HEK293 (cell line): ENCODE results near the gene PRKAG2.
A peak's percentile ranks its signal among the peaks of the same experiment; 100 is the strongest.

ENCODE experiments used
- CTCF ChIA-PET: fragments of 350-600 bp; formaldehyde crosslinking; extraction: SDS; loops from one replicate; lab custom pipeline; 2021; ENCODE audit warnings: antibody characterized with exemption; lab: Yijun Ruan, JAX
- POLR2A ChIA-PET: fragments of 300-600 bp; formaldehyde crosslinking; extraction: SDS; loops from one replicate; lab custom pipeline; 2020; ENCODE audit warnings: antibody characterized with exemption, inconsistent platforms; lab: Yijun Ruan, JAX
- H3K27ac ChIP-seq: fragments of 200-500 bp; sonication (Bioruptor generic); 2 replicates; pipeline ENCODE4 v1.5.1; 2014; ENCODE audit warnings: low read depth, low read length, control low read depth, inconsistent platforms; ENCODE audit errors: extremely low read depth
- H3K36me3 ChIP-seq, 2 experiments: fragments of 200-500 bp in 1 of 2; sonication (Bioruptor generic) in 1 of 2; 1 replicate in 1 of 2; 2 replicates in 1 of 2; pipeline ENCODE4 v1.5.1; 2014 to 2017; ENCODE audit warnings: inconsistent platforms in 2 of 2, low read length in 2 of 2; ENCODE audit not compliant: control insufficient read depth in 2 of 2, insufficient read depth in 1 of 2
- H3K4me1 ChIP-seq: fragments of 200-500 bp; sonication (Bioruptor generic); 2 replicates; pipeline ENCODE4 v1.5.1; 2014; ENCODE audit warnings: mild to moderate bottlenecking, low read length, inconsistent platforms; ENCODE audit not compliant: control insufficient read depth, insufficient read depth
- H3K4me3 ChIP-seq: 2 replicates; pipeline ENCODE4 v1.5.1; 2011; ENCODE audit warnings: low read depth, mild to moderate bottlenecking, control low read depth, low read length, moderate library complexity
- H3K9me3 ChIP-seq: fragments of 200-500 bp; sonication (Bioruptor generic); 2 replicates; pipeline ENCODE4 v1.5.1; 2014; ENCODE audit warnings: low read depth, low read length, inconsistent platforms; ENCODE audit not compliant: control insufficient read depth, insufficient read depth
- BCL11A ChIP-seq: fragments of 450-650 bp; formaldehyde crosslinking; IDR thresholded peaks from 2 replicates; pipeline ENCODE4 v1.5.1; 2016; ENCODE audit warnings: low read depth, missing biosample characterization, missing genetic modification characterization
- BCL11B ChIP-seq: fragments of 450-650 bp; formaldehyde crosslinking; IDR thresholded peaks from 2 replicates; pipeline ENCODE4 v1.5.1; 2016; ENCODE audit warnings: low read depth, missing biosample characterization, missing genetic modification characterization
- GLIS1 ChIP-seq: fragments of 450-650 bp; formaldehyde crosslinking; IDR thresholded peaks from 2 replicates; pipeline ENCODE4 v1.5.1; 2016; ENCODE audit warnings: missing biosample characterization, missing genetic modification characterization
- KLF9 ChIP-seq: fragments of 450-650 bp; formaldehyde crosslinking; IDR thresholded peaks from 2 replicates; pipeline ENCODE4 v1.5.1; 2016; ENCODE audit warnings: missing biosample characterization, missing genetic modification characterization, low read depth
- RBAK ChIP-seq: fragments of 450-650 bp; formaldehyde crosslinking; IDR thresholded peaks from 2 replicates; pipeline ENCODE4 v1.5.1; 2016; ENCODE audit warnings: missing biosample characterization, missing genetic modification characterization
- SALL2 ChIP-seq: fragments of 450-650 bp; formaldehyde crosslinking; IDR thresholded peaks from 2 replicates; pipeline ENCODE4 v1.5.0; 2017; ENCODE audit warnings: missing biosample characterization, mild to moderate bottlenecking, missing genetic modification characterization, borderline replicate concordance
- SP2 ChIP-seq: fragments of 450-650 bp; formaldehyde crosslinking; IDR thresholded peaks from 2 replicates; pipeline ENCODE4 v1.5.1; 2016; ENCODE audit warnings: missing biosample characterization, missing genetic modification characterization
- ZFP3 ChIP-seq: fragments of 450-650 bp; formaldehyde crosslinking; IDR thresholded peaks from 2 replicates; pipeline ENCODE4 v1.5.1; 2016; ENCODE audit warnings: low read depth, missing biosample characterization, missing genetic modification characterization
- ZFP37 ChIP-seq: fragments of 450-650 bp; formaldehyde crosslinking; IDR thresholded peaks from 2 replicates; pipeline ENCODE4 v1.5.1; 2016; ENCODE audit warnings: missing biosample characterization, missing genetic modification characterization
- ZNF2 ChIP-seq: fragments of 450-650 bp; formaldehyde crosslinking; IDR thresholded peaks from 2 replicates; pipeline ENCODE4 v1.5.1; 2016; ENCODE audit warnings: missing biosample characterization, missing genetic modification characterization
- ZNF223 ChIP-seq: fragments of 450-650 bp; formaldehyde crosslinking; IDR thresholded peaks from 2 replicates; pipeline ENCODE4 v1.5.1; 2016; ENCODE audit warnings: missing biosample characterization, missing genetic modification characterization
- ZNF391 ChIP-seq: fragments of 450-650 bp; formaldehyde crosslinking; IDR thresholded peaks from 2 replicates; pipeline ENCODE4 v1.5.1; 2016; ENCODE audit warnings: low read depth, missing biosample characterization, missing genetic modification characterization, borderline replicate concordance
- ZNF404 ChIP-seq: fragments of 450-650 bp; formaldehyde crosslinking; IDR thresholded peaks from 2 replicates; pipeline ENCODE4 v1.5.1; 2017; ENCODE audit warnings: missing biosample characterization, missing genetic modification characterization
- ZNF423 ChIP-seq: fragments of 450-650 bp; formaldehyde crosslinking; IDR thresholded peaks from 2 replicates; pipeline ENCODE4 v1.5.1; 2016; ENCODE audit warnings: missing biosample characterization, missing genetic modification characterization
- ZNF571 ChIP-seq: fragments of 450-650 bp; formaldehyde crosslinking; IDR thresholded peaks from 2 replicates; pipeline ENCODE4 v1.5.0; 2017; ENCODE audit warnings: missing biosample characterization, missing genetic modification characterization
- ZNF600 ChIP-seq: fragments of 450-650 bp; formaldehyde crosslinking; IDR thresholded peaks from 2 replicates; pipeline ENCODE4 v1.5.1; 2016; ENCODE audit warnings: missing biosample characterization, missing genetic modification characterization
- ZNF639 ChIP-seq: fragments of 450-650 bp; formaldehyde crosslinking; IDR thresholded peaks from 2 replicates; pipeline ENCODE4 v1.5.1; 2016; ENCODE audit warnings: missing biosample characterization, missing genetic modification characterization
- ZNF658 ChIP-seq: fragments of 450-650 bp; formaldehyde crosslinking; IDR thresholded peaks from 2 replicates; pipeline ENCODE4; 2016; ENCODE audit warnings: missing biosample characterization, missing genetic modification characterization
- ZNF670 ChIP-seq: fragments of 450-650 bp; formaldehyde crosslinking; IDR thresholded peaks from 2 replicates; pipeline ENCODE4 v1.5.1; 2016; ENCODE audit warnings: missing biosample characterization, missing genetic modification characterization, low read depth
- ZNF707 ChIP-seq: fragments of 450-650 bp; formaldehyde crosslinking; IDR thresholded peaks from 2 replicates; pipeline ENCODE4 v1.5.1; 2016; ENCODE audit warnings: missing biosample characterization, missing genetic modification characterization
- ZNF76 ChIP-seq: fragments of 450-650 bp; formaldehyde crosslinking; IDR thresholded peaks from 2 replicates; pipeline ENCODE4; 2016; ENCODE audit warnings: low read depth, missing biosample characterization, missing genetic modification characterization, borderline replicate concordance
- ZNF830 ChIP-seq: fragments of 450-650 bp; IDR thresholded peaks from 2 replicates; pipeline ENCODE4 v1.5.0; 2018; ENCODE audit warnings: missing biosample characterization, missing genetic modification characterization, low read depth, mild to moderate bottlenecking, moderate library complexity
- ZSCAN30 ChIP-seq: fragments of 450-650 bp; IDR thresholded peaks from 2 replicates; pipeline ENCODE4 v1.5.1; 2018; ENCODE audit warnings: missing biosample characterization, mild to moderate bottlenecking, missing genetic modification characterization, moderate library complexity
- TF ChIP-seq, protein P1 (sequence below): fragments of 450-650 bp; formaldehyde crosslinking; IDR thresholded peaks from 2 replicates; pipeline ENCODE4 v1.5.1; 2016; ENCODE audit warnings: missing biosample characterization, missing genetic modification characterization

Gene PRKAG2

DNA sequence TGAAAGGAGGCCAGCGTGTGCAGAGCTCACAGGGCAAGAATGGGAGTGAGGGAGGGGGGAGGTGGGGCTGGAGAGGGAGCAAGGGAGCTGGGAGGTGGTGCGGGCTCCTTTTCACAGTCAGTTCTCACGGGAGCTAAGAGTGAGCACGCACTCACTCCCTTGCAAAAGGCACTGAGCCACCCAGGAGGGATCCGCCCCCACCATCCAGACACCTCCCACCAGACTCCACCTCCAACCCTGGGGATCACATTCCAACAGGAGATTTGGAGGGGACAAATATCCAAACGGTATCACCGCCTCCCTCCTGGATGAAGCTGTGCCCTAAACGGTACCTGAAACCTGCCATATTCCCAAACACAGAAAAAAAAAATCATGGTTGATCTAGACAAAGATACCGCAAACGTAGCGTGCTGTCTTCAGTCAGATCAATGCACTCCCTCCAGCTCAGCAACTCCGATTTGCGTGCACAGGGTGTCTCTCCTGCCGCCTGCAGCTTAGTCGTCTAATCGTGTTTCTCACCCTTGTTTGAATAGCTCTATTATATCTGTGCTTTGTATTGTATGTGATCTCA lies 20.3 kb upstream of the PRKAG2 start (continued):
- no peak for TF ChIP-seq RBAK
- no peak for TF ChIP-seq BCL11B
- no peak for TF ChIP-seq ZNF223 (tag by site-specific recombination)
- peak; percentile 31 for TF ChIP-seq SP2 (tag by site-specific recombination)
- no peak for TF ChIP-seq ZNF571
- TF ChIP-seq ZNF404 (tag by site-specific recombination) = no peak
- TF ChIP-seq, protein P1, sequence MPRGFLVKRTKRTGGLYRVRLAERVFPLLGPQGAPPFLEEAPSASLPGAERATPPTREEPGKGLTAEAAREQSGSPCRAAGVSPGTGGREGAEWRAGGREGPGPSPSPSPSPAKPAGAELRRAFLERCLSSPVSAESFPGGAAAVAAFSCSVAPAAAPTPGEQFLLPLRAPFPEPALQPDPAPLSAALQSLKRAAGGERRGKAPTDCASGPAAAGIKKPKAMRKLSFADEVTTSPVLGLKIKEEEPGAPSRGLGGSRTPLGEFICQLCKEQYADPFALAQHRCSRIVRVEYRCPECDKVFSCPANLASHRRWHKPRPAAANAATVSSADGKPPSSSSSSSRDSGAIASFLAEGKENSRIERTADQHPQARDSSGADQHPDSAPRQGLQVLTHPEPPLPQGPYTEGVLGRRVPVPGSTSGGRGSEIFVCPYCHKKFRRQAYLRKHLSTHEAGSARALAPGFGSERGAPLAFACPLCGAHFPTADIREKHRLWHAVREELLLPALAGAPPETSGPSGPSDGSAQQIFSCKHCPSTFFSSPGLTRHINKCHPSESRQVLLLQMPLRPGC (tag by site-specific recombination) = 0 out of 2 replicates have a peak, but pooled peaks have one; percentile 22

GRCh38 chr7:151896486-151896885 lies 19.6 kb upstream of the PRKAG2 start:
- CTCF ChIA-PET = no interaction called here
- TF ChIP-seq ZNF707 (no peak), KLF9 (tag by site-specific recombination) (no peak), ZNF76 (tag by site-specific recombination) (no peak), ZNF639 (tag by site-specific recombination) (no peak), ZFP3 (tag by site-specific recombination) (no peak)
- Histone ChIP-seq H3K27ac (no peak overlapping the region), H3K9me3 (no peaks in the 10 kb centered on the region), H3K4me3 (no peak overlapping the region), H3K36me3 (no peaks in the 10 kb centered on the region), H3K4me1 (no peaks in the 10 kb centered on the region)
- POLR2A ChIA-PET = no interaction called here

DNA sequence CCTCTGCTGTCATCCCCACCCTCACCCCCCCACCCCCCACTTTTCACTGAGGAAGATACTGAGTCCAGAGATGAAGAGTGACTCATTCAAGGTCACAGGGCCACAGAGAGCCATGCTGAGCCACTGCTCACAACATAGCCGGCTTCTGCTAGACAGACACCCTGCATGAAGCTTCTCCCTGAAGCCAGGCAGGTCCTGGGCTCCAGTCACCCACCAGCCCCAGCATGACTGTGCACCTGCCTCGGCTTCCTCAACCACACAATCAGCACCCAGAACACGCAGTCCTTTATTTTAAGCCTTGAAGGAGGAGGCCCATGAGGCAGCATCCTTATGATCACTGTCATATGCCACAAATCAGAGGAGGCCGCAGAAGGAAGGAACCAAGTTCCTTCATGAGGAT lies 19.2 kb upstream of the PRKAG2 start:
- Histone ChIP-seq H3K4me1 (no peaks in the 10 kb centered on the region), H3K4me3 (no peak overlapping the region), H3K27ac (no peak overlapping the region), H3K9me3 (no peaks in the 10 kb centered on the region), H3K36me3 (no peaks in the 10 kb centered on the region)
- ChIA-PET POLR2A (no interaction called here), CTCF (no interaction called here)
- no peak for TF ChIP-seq ZNF670
- no peak for TF ChIP-seq ZFP37 (tag by site-specific recombination)
- no peak for TF ChIP-seq BCL11A (tag by site-specific recombination)
- TF ChIP-seq ZNF658 (tag by site-specific recombination) = no peak
- no peak for TF ChIP-seq ZNF2 (tag by site-specific recombination)
- no peak for TF ChIP-seq GLIS1
- TF ChIP-seq ZNF391 = no peak
- TF ChIP-seq SALL2 (tag by site-specific recombination) = no peak
- TF ChIP-seq ZNF423 (tag by site-specific recombination) = no peak
- no peak for TF ChIP-seq ZNF830 (tag by site-specific recombination)
- TF ChIP-seq ZSCAN30 (tag by site-specific recombination) = no peak
- no peak for TF ChIP-seq ZNF600 (tag by site-specific recombination)
